HepG2 (cell line): ENCODE results near the gene AFF4. TPM values are rescaled to one million over a fixed set of nuclear protein-coding genes. Genes with fewer than 3 reads are reported as not detected.

Experiments
- ATAC-seq: fragments of 200-7000 bp; cut with Tn5 transposase; 3 replicates; pipeline ENCODE4 v1.9.1; 2020; ENCODE audit warnings: mild to moderate bottlenecking, moderate library complexity
- BruUV-seq: library from RNA; stranded (reverse); fragments of 400-500 nt; replicated peaks from 2 replicates; lab custom pipeline; 2021; lab: Mats Ljungman, UMichigan
- CTCF ChIA-PET: fragments of 300-600 bp; formaldehyde crosslinking; extraction: SDS; loops from one replicate; lab custom pipeline; 2021; ENCODE audit warnings: low total read pairs, inconsistent platforms, low intra/inter-chr PET ratio; lab: Yijun Ruan, JAX
- POLR2A ChIA-PET: fragments of 350-600 bp; sonication (Branson Sonifier 250); formaldehyde crosslinking; loops from one replicate; lab custom pipeline; 2020; ENCODE audit warnings: antibody characterized with exemption, inconsistent platforms; lab: Yijun Ruan, JAX
- DNase-seq: peaks from one replicate; pipeline ENCODE4 v3.0.0-alpha.2; 2015; ENCODE audit warnings: low spot score
- FAIRE-seq: peaks from 3 replicates; lab custom pipeline; 2011; peaks lifted over from hg19 to GRCh38; lab: Jason Lieb, UNC
- H2AFZ ChIP-seq: one replicate; pipeline ENCODE4 v1.6.1; 2011; ENCODE audit warnings: low read length, inconsistent platforms
- H3K27ac ChIP-seq: fragments of 300-600 bp; 3 replicates; pipeline ENCODE4 v1.8.0; 2011; ENCODE audit warnings: mixed run types, mild to moderate bottlenecking, mixed read lengths, low read length, inconsistent platforms; ENCODE audit not compliant: insufficient read depth; ENCODE audit errors: extremely low read length
- H3K27me3 ChIP-seq, 2 experiments: fragments of 200-600 bp in 1 of 2; 2 replicates in 1 of 2; 3 replicates in 1 of 2; pipeline versions ENCODE4 v1.6.0 to v1.8.0; 2011; ENCODE audit warnings: low read length in 2 of 2, mild to moderate bottlenecking in 2 of 2, moderate library complexity in 2 of 2, inconsistent platforms in 1 of 2; ENCODE audit not compliant: insufficient read depth in 2 of 2, control insufficient read depth in 1 of 2
- H3K36me3 ChIP-seq, 2 experiments: fragments of 200-600 bp in 1 of 2; replicated peaks in 1 of 2; 2 replicates in 1 of 2; 3 replicates in 1 of 2; pipeline versions ENCODE4 v1.5.1 to v1.8.0; 2011; ENCODE audit warnings: low read length in 2 of 2, inconsistent platforms in 1 of 2; ENCODE audit not compliant: insufficient read depth in 2 of 2, control insufficient read depth in 1 of 2
- H3K4me1 ChIP-seq: 2 replicates; pipeline ENCODE4 v1.5.1; 2012; ENCODE audit warnings: low read length, inconsistent platforms; ENCODE audit not compliant: insufficient read depth
- H3K4me2 ChIP-seq: 2 replicates; pipeline ENCODE4 v1.6.0; 2011; ENCODE audit warnings: low read depth, low read length, inconsistent platforms
- H3K4me3 ChIP-seq, 3 experiments: fragments of 200-600 bp in 1 of 3; sonication (generic), shearing (Covaris generic) in 1 of 3; replicated peaks in 1 of 3; 2 replicates each; pipeline ENCODE4 v1.5.1; 2011 to 2016; ENCODE audit warnings: low read length in 3 of 3, inconsistent platforms in 2 of 3, low read depth in 2 of 3, mild to moderate bottlenecking in 2 of 3, control low read depth in 1 of 3, mixed read lengths in 1 of 3; ENCODE audit not compliant: insufficient read depth in 1 of 3
- H3K79me2 ChIP-seq: one replicate; pipeline ENCODE4 v1.6.1; 2011; ENCODE audit warnings: low read length, inconsistent platforms; ENCODE audit not compliant: insufficient read depth
- H3K9ac ChIP-seq: 2 replicates; pipeline ENCODE4 v1.6.0; 2011; ENCODE audit warnings: mild to moderate bottlenecking, low read depth, low read length, inconsistent platforms; ENCODE audit not compliant: insufficient read depth
- H3K9me3 ChIP-seq: 2 replicates; pipeline ENCODE4 v1.5.1; 2012; ENCODE audit warnings: mild to moderate bottlenecking, low read length
- H4K20me1 ChIP-seq: 2 replicates; pipeline ENCODE4 v1.6.0; 2011; ENCODE audit warnings: inconsistent platforms, mild to moderate bottlenecking, low read length, moderate library complexity; ENCODE audit not compliant: insufficient read depth
- CREB3 ChIP-seq: sonication (generic); formaldehyde crosslinking; IDR thresholded peaks from 2 replicates; pipeline ENCODE4 v1.5.0; 2020; ENCODE audit warnings: missing genetic modification reagents
- DDIT3 ChIP-seq: sonication (generic); formaldehyde crosslinking; IDR thresholded peaks from 2 replicates; pipeline ENCODE4 v1.4.0; 2020; ENCODE audit warnings: mild to moderate bottlenecking, missing genetic modification reagents
- FOXK1 ChIP-seq: sonication (generic); formaldehyde crosslinking; IDR thresholded peaks from 2 replicates; pipeline ENCODE4 v1.4.0; 2020; ENCODE audit warnings: low read depth, missing genetic modification reagents, borderline replicate concordance
- FOXM1 ChIP-seq: sonication (generic); formaldehyde crosslinking; IDR thresholded peaks from 2 replicates; pipeline ENCODE4 v1.5.0; 2020; ENCODE audit warnings: missing genetic modification reagents
- GATAD2A ChIP-seq: IDR thresholded peaks from 2 replicates; pipeline ENCODE4 v1.6.1; 2016
- GZF1 ChIP-seq: sonication (generic); formaldehyde crosslinking; IDR thresholded peaks from 2 replicates; pipeline ENCODE4 v1.5.1; 2020; ENCODE audit warnings: mild to moderate bottlenecking, missing genetic modification reagents
- MED1 ChIP-seq: sonication (generic); formaldehyde crosslinking; IDR thresholded peaks from 2 replicates; pipeline ENCODE4 v1.4.0; 2020; ENCODE audit warnings: missing genetic modification reagents
- NFE2 ChIP-seq: sonication (generic); formaldehyde crosslinking; IDR thresholded peaks from 2 replicates; pipeline ENCODE4 v1.4.0; 2020; ENCODE audit warnings: missing genetic modification reagents
- PAF1 ChIP-seq: IDR thresholded peaks from 2 replicates; pipeline ENCODE4 v1.6.1; 2016; ENCODE audit warnings: missing genetic modification reagents, missing compliant biosample characterization
- PRPF4 ChIP-seq: fragments of 200-400 bp; formaldehyde crosslinking; IDR thresholded peaks from 2 replicates; pipeline ENCODE4 v1.6.1; 2016; ENCODE audit warnings: low read length, low read depth; ENCODE audit not compliant: poor library complexity, severe bottlenecking
- RARA ChIP-seq: IDR thresholded peaks from 2 replicates; pipeline ENCODE4 v1.6.1; 2016; ENCODE audit warnings: missing genetic modification reagents, missing compliant biosample characterization
- RBM22 ChIP-seq: fragments of 200-400 bp; formaldehyde crosslinking; optimal IDR thresholded peaks from 2 replicates; pipeline ENCODE3; 2017; ENCODE audit warnings: mild to moderate bottlenecking, low read length, moderate library complexity
- SMARCE1 ChIP-seq: fragments of 450-650 bp; IDR thresholded peaks from 2 replicates; pipeline ENCODE4 v1.6.1; 2017; ENCODE audit warnings: borderline replicate concordance
- TCF7L2 ChIP-seq: IDR thresholded peaks from 2 replicates; pipeline ENCODE4 v1.6.1; 2011; ENCODE audit warnings: mild to moderate bottlenecking, low read depth, low read length, moderate library complexity
- TEAD3 ChIP-seq: optimal IDR thresholded peaks from 2 replicates; pipeline ENCODE3; 2016; ENCODE audit warnings: borderline replicate concordance
- TRIM24 ChIP-seq: sonication (generic); formaldehyde crosslinking; IDR thresholded peaks from 2 replicates; pipeline ENCODE4 v1.8.0; 2022; ENCODE audit warnings: mild to moderate bottlenecking, missing genetic modification reagents
- WIZ ChIP-seq: sonication (generic); formaldehyde crosslinking; IDR thresholded peaks from 2 replicates; pipeline ENCODE4 v1.5.1; 2020; ENCODE audit warnings: mild to moderate bottlenecking, missing genetic modification reagents
- ZFAT ChIP-seq: sonication (generic); formaldehyde crosslinking; conservative IDR thresholded peaks from 2 replicates; pipeline ENCODE4 v1.8.1; 2023; ENCODE audit warnings: missing genetic modification reagents, inconsistent platforms
- ZFP1 ChIP-seq: IDR thresholded peaks from 2 replicates; pipeline ENCODE4 v1.6.1; 2016
- ZFYVE20 ChIP-seq: sonication (generic); formaldehyde crosslinking; IDR thresholded peaks from 2 replicates; pipeline ENCODE4 v1.8.0; 2023; ENCODE audit warnings: low read depth, mild to moderate bottlenecking, moderate library complexity, missing genetic modification reagents, borderline replicate concordance
- ZKSCAN8 ChIP-seq: IDR thresholded peaks from 2 replicates; pipeline ENCODE4 v1.6.1; 2016; ENCODE audit warnings: borderline replicate concordance, missing genetic modification reagents, missing compliant biosample characterization
- ZNF12 ChIP-seq: sonication (generic); formaldehyde crosslinking; IDR thresholded peaks from 2 replicates; pipeline ENCODE4 v1.5.0; 2020; ENCODE audit warnings: missing genetic modification reagents
- ZNF430 ChIP-seq: sonication (generic); formaldehyde crosslinking; IDR thresholded peaks from 2 replicates; pipeline ENCODE4 v1.9.0; 2021; ENCODE audit warnings: mild to moderate bottlenecking, missing genetic modification reagents
- ZNF572 ChIP-seq: sonication (generic); formaldehyde crosslinking; IDR thresholded peaks from 2 replicates; pipeline ENCODE4 v1.5.1; 2020; ENCODE audit warnings: mild to moderate bottlenecking, missing genetic modification reagents
- ZNF580 ChIP-seq: IDR thresholded peaks from 2 replicates; pipeline ENCODE4 v1.6.1; 2016; ENCODE audit warnings: low read depth, borderline replicate concordance
- ZNF589 ChIP-seq: sonication (generic); formaldehyde crosslinking; conservative IDR thresholded peaks from 2 replicates; pipeline ENCODE4 v1.8.0; 2022; ENCODE audit warnings: mild to moderate bottlenecking, moderate library complexity, missing genetic modification reagents
- ZNF749 ChIP-seq: sonication (generic); formaldehyde crosslinking; IDR thresholded peaks from 2 replicates; pipeline ENCODE4 v1.8.0; 2022; ENCODE audit warnings: mild to moderate bottlenecking, missing genetic modification reagents, moderate library complexity, borderline replicate concordance
- ZNF891 ChIP-seq: sonication (generic); formaldehyde crosslinking; IDR thresholded peaks from 2 replicates; pipeline ENCODE4 v1.5.0; 2020; ENCODE audit warnings: mild to moderate bottlenecking, missing genetic modification reagents
- WGBS: methylation state at CpG from one replicate; pipeline ENCODE4 v1.1.6; 2017; ENCODE audit warnings: low lambda C conversion rate; 5-methylcytosine and 5-hydroxymethylcytosine counted together
- in situ Hi-C: cut with HindIII; loops from 2 replicates; pipeline ENCODE4 v1.10.0; 2017; ENCODE audit warnings: low pct_unique_long_range_greater_than_20kb; ENCODE audit not compliant: extremely low pct_ligation_motif_present
- intact Hi-C: fragments of 100-400 bp; cut with micrococcal nuclease; formaldehyde crosslinking; loops from one replicate; pipeline ENCODE4 v1.10.0; 2022; ENCODE audit not compliant: unreplicated experiment
- polyA plus RNA-seq, 8 experiments: library from polyadenylated mRNA; depleted of rRNA in 3 of 8; stranded (reverse) in 7 of 8; unstranded in 1 of 8; fragments of >200 nt; fragmentation: Illumina TruSeq in 4 of 8; extraction: Trizol in 4 of 8; gene quantifications; 2 replicates each; pipeline versions ENCODE4 v1.2.1 to v1.2.3, GENCODE V29; 2011 to 2016; ENCODE audit warnings: low read depth in 4 of 8, missing spikeins in 1 of 8, mixed read lengths in 1 of 8; ENCODE audit not compliant: insufficient read depth in 1 of 8
- total RNA-seq, 5 experiments: library from RNA; depleted of rRNA; stranded (reverse); fragments of >200 nt; fragmentation: Illumina TruSeq; extraction: Trizol; gene quantifications; 2 replicates each; pipeline ENCODE4 v1.2.3, GENCODE V29; 2016; ENCODE audit warnings: low read depth in 1 of 5

The AFF4 gene
- total and polyA plus RNA-seq, 2 of the 13 experiments (the other 11 are each of a cell fraction or from before 2014, with no cell fraction given), result 22.1 to 25.5 TPM

- TF ChIP-seq ZNF589, result no peak
- no peak for TF ChIP-seq ZFAT
Measured at GRCh38 chr5:132907161-132907560, 56.3 kb downstream of the AFF4 start (continued).

- no peak overlapping the region for H3K27ac ChIP-seq
- H3K4me3 ChIP-seq, result no peak overlapping the region
- DNase-seq, result peak; percentile 79
- ChIA-PET CTCF (no interaction called here), POLR2A (interaction anchor here (0.6 to 1.5 kb wide), 3 partner anchors 23 to 146 kb away, joined by 3 to 5 read pairs (median 3); partner anchors contain the start of genes AFF4 and HSPA4)
- no TSS peak for BruUV-seq
- peaks cover 26% of the 10 kb centered on the region for H3K4me1 ChIP-seq
- no peak for FAIRE-seq
- H3K79me2 ChIP-seq, result peaks cover 24% of the 10 kb centered on the region
- intact Hi-C loops, result no loop called here
- H3K9ac ChIP-seq, result no peak overlapping the region
- peak; percentile 81 for ATAC-seq
- no peaks in the 10 kb centered on the region for H3K27me3 ChIP-seq
- no peaks in the 10 kb centered on the region for H3K9me3 ChIP-seq
- WGBS, result 62% methylated on average over 2 of the region's 2 CpGs
- H4K20me1 ChIP-seq, result peaks cover 10% of the 10 kb centered on the region
- H3K4me2 ChIP-seq, result no peak overlapping the region
- in situ Hi-C loops, result no loop called here
- peaks cover 9 to 38% of the 10 kb centered on the region in 2 experiments for H3K36me3 ChIP-seq
- H2AFZ ChIP-seq, result no peak overlapping the region
- no peak for TF ChIP-seq GZF1 (CRISPR knock-in tag)
- no peak for TF ChIP-seq PRPF4
- TF ChIP-seq TRIM24, result no peak
- TF ChIP-seq RARA, result peak; percentile 61; the same call in 1 of the 2 replicates
- no peak for TF ChIP-seq SMARCE1
- no peak for TF ChIP-seq NFE2 (CRISPR knock-in tag)
- TF ChIP-seq ZNF891 (CRISPR knock-in tag), result no peak
- no peak for TF ChIP-seq ZFYVE20 (CRISPR knock-in tag)
- peak; percentile 87 for TF ChIP-seq GATAD2A (CRISPR knock-in tag)
- no peak for TF ChIP-seq RBM22
- TF ChIP-seq WIZ (CRISPR knock-in tag), result no peak
- peak; percentile 90 for TF ChIP-seq FOXK1
- TF ChIP-seq DDIT3 (CRISPR knock-in tag), result no peak
- TF ChIP-seq ZNF430 (CRISPR knock-in tag), result no peak
- TF ChIP-seq FOXM1, result no peak
- TF ChIP-seq TEAD3 (CRISPR knock-in tag), result peak; percentile 36
- no peak for TF ChIP-seq ZNF580 (CRISPR knock-in tag)
- TF ChIP-seq PAF1 (CRISPR knock-in tag), result no peak
- no peak for TF ChIP-seq ZFP1 (CRISPR knock-in tag)
- no peak for TF ChIP-seq ZNF749 (CRISPR knock-in tag)
- 0 out of 2 replicates have a peak, but pooled peaks have one; percentile 27 for TF ChIP-seq MED1
- no peak for TF ChIP-seq ZNF12
- TF ChIP-seq ZNF572 (CRISPR knock-in tag), result no peak
- TF ChIP-seq ZKSCAN8 (CRISPR knock-in tag), result no peak
- TF ChIP-seq CREB3 (CRISPR knock-in tag), result no peak
- no peak for TF ChIP-seq TCF7L2
Measured at GRCh38 chr5:132905938-132906337, 57.5 kb downstream of the AFF4 start.
